DMS 273 treated with DMSO at 0.1 percent for 48 hours (cell line): ENCODE data around the gene OR2AG1.
A peak's percentile ranks its signal among the peaks of the same experiment; 100 is the strongest.

ENCODE experiments used
- DNase-seq: peaks from one replicate; lab custom pipeline; 2025; lab: John Stamatoyannopoulos, UW

Gene OR2AG1, protein sequence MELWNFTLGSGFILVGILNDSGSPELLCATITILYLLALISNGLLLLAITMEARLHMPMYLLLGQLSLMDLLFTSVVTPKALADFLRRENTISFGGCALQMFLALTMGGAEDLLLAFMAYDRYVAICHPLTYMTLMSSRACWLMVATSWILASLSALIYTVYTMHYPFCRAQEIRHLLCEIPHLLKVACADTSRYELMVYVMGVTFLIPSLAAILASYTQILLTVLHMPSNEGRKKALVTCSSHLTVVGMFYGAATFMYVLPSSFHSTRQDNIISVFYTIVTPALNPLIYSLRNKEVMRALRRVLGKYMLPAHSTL

GRCh38 chr11:6782720-6783119 is at the start of gene OR2AG1:
OR2AG1 (plus strand) TSS chr11:6783020; CDS start chr11:6785038, 2,018 bp downstream.
- DNase-seq, result no peak

DNA sequence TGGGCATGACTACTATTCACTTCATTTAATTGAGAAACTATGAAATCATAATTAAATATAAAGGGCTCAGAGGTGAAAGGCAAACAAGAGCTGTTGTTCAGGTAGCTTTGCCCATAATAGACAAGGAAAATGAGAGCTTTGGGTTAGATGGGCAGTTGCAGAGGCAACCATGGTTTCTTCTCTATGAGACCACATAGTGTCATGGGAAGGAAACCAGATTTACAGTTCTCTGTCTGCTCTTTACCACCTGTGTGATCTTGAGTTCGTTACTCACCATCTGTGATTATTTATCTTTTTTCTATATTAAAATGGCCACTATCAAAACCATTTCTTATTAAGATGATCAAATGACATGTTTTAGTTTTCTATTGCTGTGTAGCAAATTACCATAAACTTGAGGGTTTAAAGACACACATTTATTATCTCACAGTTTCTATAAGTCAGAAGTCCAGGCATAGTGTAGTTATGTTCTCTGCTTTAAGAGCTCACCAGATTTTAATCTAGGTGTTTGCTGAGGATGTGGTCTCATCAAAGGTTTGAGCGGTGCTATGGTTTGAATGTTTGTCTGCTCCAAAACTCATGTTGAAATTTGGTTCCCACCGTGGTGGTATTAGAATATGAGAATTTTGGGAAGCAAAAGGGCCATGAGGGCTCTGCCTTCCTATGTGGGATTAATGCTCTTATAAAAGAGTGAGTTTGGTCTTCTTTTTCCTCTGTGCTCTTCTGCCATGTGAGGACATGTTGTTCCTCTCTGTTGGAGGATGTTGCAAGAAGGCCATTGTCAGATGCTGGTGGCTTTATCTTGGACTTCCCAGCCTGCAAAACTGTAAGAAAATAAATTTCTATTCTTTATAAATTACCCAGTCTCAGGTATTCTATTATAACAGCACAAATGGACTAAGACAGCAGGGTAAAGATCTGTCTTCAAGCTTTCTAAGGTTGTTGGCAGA is 49.2 kb upstream of the OR2AG1 start:
- DNase-seq, result no peak

- no peak for DNase-seq
These were observed 48.2 kb upstream of the OR2AG1 start for GRCh38 chr11:6734616-6735015.

DNA sequence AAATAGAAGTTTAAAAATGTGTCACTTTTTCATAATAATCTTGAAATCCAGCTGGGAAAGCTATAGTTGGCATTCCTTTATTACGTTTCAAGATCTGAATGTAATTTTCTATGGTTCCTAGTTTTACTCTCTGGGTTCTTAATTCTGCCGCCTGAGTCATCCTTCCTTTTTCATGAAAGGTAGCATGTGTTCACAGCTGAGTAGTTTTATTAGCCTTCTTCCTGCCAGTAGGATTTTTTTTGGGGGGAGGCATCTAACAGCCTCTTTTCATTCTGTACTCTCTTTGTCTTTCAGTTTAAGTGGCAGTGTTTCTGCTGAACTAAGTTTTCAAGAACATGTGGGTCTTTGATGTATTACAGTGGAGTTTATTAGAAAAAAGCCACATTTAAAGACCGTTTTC is 47.5 kb upstream of the OR2AG1 start:
- no peak for DNase-seq

DNA sequence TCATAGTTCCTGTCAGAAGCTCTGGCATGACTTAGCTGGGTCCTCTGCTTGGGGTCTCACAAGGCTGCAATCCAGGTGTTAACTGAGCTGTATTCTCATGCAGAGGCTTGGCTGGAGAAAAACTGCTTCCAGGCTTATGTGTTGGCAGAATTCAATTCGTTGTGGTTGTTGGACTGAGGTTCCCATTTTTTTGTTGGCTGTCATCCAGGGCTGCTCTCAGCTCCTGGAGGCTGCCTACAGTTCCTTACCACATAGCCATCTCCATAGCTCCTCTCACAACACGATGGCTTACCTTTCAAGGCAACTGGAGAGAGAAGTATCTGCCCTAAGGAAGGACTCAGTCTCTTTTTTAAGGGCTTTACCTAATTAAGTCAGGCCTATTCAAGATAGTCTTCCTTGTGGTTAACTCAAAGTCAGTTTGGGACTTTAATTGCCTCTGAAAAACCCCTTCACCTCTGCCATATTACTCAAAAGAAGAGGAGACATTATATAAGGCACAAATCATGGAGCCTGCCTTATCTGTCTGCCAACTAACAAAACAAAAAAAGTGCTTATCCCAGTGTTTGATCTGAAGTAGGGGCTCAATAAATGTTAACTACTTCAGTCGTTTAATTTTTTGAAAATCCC is 46.2 kb upstream of the OR2AG1 start:
- no peak for DNase-seq

GRCh38 chr11:6737872-6738466 is 44.9 kb upstream of the OR2AG1 start:
- no peak for DNase-seq

DNA sequence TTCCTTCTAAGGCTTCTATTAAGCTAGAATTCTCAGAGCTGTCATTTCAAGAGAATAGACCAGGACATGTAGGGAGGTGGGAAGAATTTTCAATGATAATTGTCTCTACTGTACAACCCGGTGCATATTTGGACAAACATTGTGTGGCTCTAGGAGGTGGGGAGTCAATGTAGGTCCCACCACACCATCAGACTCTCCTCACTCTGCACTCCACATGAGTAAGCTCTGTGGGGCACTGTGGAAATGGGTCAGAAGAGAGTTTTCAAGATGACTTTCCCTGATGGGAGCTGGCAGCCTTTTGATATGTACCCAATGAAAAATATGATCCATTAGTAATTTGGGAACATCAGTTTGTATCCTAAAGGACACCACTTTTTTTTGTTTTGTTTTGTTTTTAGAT is 44.2 kb upstream of the OR2AG1 start:
- DNase-seq, result no peak

DNA sequence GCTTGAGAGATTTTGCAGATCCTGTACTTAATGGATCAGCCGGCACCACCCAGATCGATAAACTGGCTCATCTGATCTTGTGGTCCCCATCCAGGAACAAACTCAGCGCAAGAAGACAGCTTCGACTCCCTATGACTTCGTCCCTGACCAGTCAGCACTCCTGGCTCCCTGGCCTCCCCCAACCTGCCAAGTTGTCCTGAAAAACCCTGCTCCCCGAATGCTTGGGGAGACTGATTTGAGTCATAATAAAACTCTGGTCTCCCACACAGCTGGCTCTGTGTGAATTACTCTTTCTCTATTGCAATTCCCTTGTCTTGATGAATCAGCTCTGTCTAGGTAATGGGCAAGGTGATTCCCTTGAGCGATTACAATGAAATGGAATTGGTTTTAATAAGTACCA is 40.6 kb upstream of the OR2AG1 start:
- DNase-seq, result no peak

DNA sequence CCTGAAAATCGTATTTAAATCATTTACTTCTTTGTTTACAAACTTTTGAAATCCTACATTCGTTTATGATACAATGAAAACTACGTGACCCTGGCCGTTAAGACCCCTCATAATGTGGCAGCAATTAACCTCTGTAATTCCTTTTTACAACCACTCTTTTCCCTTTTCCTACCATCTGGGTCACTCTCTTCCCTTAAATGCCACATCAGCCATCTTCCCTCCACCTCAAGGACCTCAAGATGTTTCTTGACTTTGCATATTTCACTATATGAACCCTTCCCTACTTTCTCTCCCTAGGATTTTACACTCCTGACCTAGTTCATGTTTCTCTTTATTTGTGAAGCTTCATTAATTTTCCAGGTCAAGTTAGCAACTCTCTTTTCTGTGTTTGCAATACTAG is 37.8 kb upstream of the OR2AG1 start:
- no peak for DNase-seq

DNA sequence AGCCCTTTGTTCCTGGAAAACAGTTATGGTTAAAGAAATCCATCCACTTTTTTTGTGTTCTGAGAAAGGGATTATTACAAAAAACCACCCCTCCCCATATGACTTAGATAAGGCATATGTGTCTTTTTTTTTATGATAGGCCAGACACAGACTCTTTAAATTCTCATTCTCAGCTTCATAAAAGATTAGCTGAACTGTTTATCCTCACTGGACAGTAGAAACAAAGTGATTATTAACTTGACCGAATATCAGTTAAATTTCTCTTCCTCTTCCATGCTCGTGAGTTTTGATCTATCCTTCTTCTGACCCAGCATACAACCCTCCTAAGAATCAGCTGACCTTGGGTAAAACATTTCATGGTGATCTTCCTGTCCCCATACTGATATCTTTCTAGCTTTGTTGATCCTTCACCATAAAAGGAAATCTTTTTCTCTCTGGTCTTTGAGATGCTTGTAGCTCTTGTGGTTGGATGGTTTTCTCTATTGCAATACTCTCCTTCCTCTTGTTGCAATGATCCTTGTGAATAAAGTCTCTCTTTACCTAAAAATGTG is 37.3 kb upstream of the OR2AG1 start:
- no peak for DNase-seq

GRCh38 chr11:6746086-6746618 is 36.7 kb upstream of the OR2AG1 start:
- DNase-seq, result no peak

GRCh38 chr11:6746626-6747025 is 36.2 kb upstream of the OR2AG1 start:
- no peak for DNase-seq

DNA sequence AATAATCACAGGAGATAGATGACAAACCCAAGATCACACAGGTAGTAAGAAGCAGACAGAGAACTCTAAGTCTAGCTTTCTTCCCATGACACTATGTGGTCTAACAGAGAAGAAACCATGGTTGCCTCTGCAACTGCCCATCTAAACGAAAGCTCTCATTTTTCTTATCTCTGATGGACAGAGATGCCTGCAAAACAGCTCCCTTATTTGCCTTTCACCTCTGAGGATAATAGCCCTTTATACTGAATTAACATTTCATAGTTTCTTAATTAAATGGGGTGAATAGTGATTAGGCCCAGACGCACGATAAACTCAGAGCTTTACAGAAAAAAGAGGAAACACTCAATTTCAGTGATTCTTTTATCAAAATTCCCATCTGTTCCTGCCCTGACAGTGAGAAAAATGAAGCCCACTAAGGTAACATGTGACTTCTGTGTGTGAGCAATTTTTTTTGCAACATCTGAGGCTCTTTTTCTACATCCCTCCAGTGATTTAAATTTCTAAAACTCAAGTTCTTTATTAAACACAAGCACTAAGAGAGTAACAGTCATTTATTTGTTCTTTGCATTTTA is 35.6 kb upstream of the OR2AG1 start:
- no peak for DNase-seq

- no peak for DNase-seq
These were observed 27.4 kb upstream of the OR2AG1 start for GRCh38 chr11:6755303-6755952.

GRCh38 chr11:6755953-6756347 is 26.9 kb upstream of the OR2AG1 start:
- no peak for DNase-seq

- peak; percentile 9 for DNase-seq
These were observed 25.4 kb upstream of the OR2AG1 start for GRCh38 chr11:6757373-6757967.

- no peak for DNase-seq
These were observed 10.6 kb upstream of the OR2AG1 start, which contains the start of gene OR2AG2 for GRCh38 chr11:6771926-6772893. OR2AG2 (minus strand) TSS chr11:6771976; CDS start chr11:6768957, 3,019 bp downstream.

DNA sequence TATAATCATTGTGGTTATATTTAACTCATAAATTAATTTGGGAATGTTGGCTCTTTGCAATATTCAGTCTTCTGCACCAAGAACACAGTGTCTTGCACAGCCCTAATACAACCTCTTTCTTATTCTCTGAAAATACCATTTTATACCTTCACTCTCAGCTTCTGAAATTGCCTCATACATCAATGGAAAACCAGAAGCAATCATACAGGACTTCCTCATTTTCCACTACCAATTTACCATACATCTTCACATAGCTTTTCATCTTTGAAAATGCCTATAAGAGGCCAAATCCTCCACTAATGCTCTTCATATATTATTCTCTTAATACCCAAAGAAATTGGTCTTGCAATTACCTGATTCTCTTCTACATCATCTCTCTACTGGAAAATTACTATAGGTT is 4.3 kb upstream of the OR2AG1 start:
- no peak for DNase-seq

DNA sequence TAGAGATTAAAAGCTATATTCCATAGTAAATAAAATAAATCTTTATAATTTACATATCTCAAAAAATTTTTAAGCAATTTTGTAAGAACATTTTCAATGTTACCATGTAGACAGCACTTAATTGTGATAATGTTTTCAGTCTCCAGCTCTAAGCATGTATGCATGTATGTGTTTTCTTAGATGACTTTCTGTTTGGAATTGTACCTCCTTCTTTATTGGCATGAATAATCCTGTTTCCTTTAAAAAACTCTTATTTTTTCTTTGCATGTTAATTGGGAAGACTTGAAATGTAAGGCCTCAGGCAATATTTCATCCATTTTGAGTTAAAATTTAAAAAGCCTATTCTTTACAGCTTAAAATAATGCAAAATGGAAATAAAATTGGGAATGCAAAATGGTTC is 2.0 kb upstream of the OR2AG1 start:
- DNase-seq, result no peak
